Mammary epithelial cell (primary cell): ENCODE results near the gene XNDC1N.
"Not testable (repeated sequence)": the region's sequence is repeated elsewhere in the genome, so short reads cannot be mapped to it uniquely, and the experiment has no call there.

Experiments
- CTCF ChIP-seq, 2 donors: IDR thresholded peaks in 1 of 2; conservative IDR thresholded peaks in 1 of 2; 2 replicates each; pipeline ENCODE4 v1.5.1; 2011 to 2012; ENCODE audit warnings: inconsistent platforms in 2 of 2, low read length in 2 of 2, mild to moderate bottlenecking in 2 of 2, control low read depth in 1 of 2, low read depth in 1 of 2; ENCODE audit not compliant: insufficient read depth in 1 of 2; ENCODE audit errors: extremely low read depth in 1 of 2
- EZH2 ChIP-seq: IDR thresholded peaks from 2 replicates; pipeline ENCODE4 v1.6.1; 2012; ENCODE audit warnings: low read length, inconsistent platforms, borderline replicate concordance

- TF ChIP-seq CTCF (conservative IDR thresholded peaks at IDR 0.05 in 1 of 2, IDR thresholded peaks at IDR 0.05 in 1 of 2; ENCODE audit: extremely low read depth in 1 of 2, insufficient read depth in 1 of 2, low read depth in 1 of 2, low read length in 2 of 2); EZH2: not testable (repeated sequence)
These were observed 27.3 kb downstream of the XNDC1N start for GRCh38 chr11:71901137-71901536.
